ENCODE data around the gene NOP16. TPM values are rescaled to one million over a fixed set of nuclear protein-coding genes. Genes with fewer than 3 reads are reported as not detected.

NOP16 gene
- total RNA-seq, 1 experiment from 2014 or later = 103 TPM

GRCh38 chr5:176394881-176395675 is 6.7 kb upstream of the NOP16 start:
- no peak overlapping the region for H3K27ac ChIP-seq (ENCODE audit: low read length)
- peaks cover 27% of the 10 kb centered on the region for H3K36me3 ChIP-seq (ENCODE audit: low read depth, low read length)
- ChIA-PET POLR2A (ENCODE audit: unreplicated experiment) (no interaction called here), CTCF (no interaction called here)
- DNase-seq = no peak
- H4K20me1 ChIP-seq (ENCODE audit: low read length) = no peaks in the 10 kb centered on the region
- no peaks in the 10 kb centered on the region for H3K27me3 ChIP-seq (ENCODE audit: low read length)
- H3K9me3 ChIP-seq (ENCODE audit: low read length) = no peaks in the 10 kb centered on the region
- BruUV-seq (replicated peaks) = no TSS peak
- no peak for ATAC-seq
- intact Hi-C loops (cut with micrococcal nuclease) = no loop called here
- no peak for TF ChIP-seq EZH2phosphoT487 (IDR thresholded peaks at IDR 0.05; ENCODE audit: borderline replicate concordance, low read length)
- no peak for TF ChIP-seq EZH2 (IDR thresholded peaks at IDR 0.05; ENCODE audit: low read length, unreplicated experiment)
- TF ChIP-seq, protein P1, sequence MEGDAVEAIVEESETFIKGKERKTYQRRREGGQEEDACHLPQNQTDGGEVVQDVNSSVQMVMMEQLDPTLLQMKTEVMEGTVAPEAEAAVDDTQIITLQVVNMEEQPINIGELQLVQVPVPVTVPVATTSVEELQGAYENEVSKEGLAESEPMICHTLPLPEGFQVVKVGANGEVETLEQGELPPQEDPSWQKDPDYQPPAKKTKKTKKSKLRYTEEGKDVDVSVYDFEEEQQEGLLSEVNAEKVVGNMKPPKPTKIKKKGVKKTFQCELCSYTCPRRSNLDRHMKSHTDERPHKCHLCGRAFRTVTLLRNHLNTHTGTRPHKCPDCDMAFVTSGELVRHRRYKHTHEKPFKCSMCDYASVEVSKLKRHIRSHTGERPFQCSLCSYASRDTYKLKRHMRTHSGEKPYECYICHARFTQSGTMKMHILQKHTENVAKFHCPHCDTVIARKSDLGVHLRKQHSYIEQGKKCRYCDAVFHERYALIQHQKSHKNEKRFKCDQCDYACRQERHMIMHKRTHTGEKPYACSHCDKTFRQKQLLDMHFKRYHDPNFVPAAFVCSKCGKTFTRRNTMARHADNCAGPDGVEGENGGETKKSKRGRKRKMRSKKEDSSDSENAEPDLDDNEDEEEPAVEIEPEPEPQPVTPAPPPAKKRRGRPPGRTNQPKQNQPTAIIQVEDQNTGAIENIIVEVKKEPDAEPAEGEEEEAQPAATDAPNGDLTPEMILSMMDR (conservative IDR thresholded peaks at IDR 0.05; ENCODE audit: low read depth, low read length) = no peak
- no peaks in the 10 kb centered on the region for H3K9me2 ChIP-seq (replicated peaks; ENCODE audit: low read length)
- no peak overlapping the region for H3K9ac ChIP-seq (ENCODE audit: low read length)
- H3K4me2 ChIP-seq (ENCODE audit: low read length) = no peak overlapping the region
- H2AFZ ChIP-seq (ENCODE audit: low read length) = no peak overlapping the region
- peaks cover 12% of the 10 kb centered on the region for H3K79me2 ChIP-seq (ENCODE audit: low read length)
- no peak overlapping the region for H3K4me3 ChIP-seq (ENCODE audit: low read length)
- no peaks in the 10 kb centered on the region for H3F3A ChIP-seq (ENCODE audit: low read length, unreplicated experiment)
- peaks cover 1% of the 10 kb centered on the region for H3K4me1 ChIP-seq (ENCODE audit: insufficient read depth, low read length)

DNA sequence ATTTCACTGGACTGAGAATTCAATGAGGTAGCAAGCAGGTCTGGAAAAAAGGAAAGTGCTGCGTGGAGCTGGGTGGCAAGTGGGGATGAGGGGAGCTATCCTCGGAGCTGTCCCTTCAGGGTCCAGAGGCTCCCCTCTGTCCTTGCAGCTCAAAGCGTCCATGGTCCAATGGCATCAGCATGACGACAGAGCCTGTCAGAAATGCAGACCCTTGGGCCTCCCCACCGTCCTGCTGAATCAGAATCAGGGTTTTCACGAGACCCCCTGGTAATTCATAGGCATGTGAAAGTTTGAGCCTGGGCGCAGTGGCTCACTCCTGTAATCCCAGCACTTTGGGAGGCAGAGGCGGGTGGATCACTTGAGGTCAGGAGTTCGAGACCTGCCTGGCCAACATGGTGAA is 5.7 kb upstream of the NOP16 start:
- no peak overlapping the region for H3K4me3 ChIP-seq (ENCODE audit: low read length)
- DNase-seq = no peak
- no peak overlapping the region for H2AFZ ChIP-seq (ENCODE audit: low read length)
- H3F3A ChIP-seq (ENCODE audit: low read length, unreplicated experiment) = no peaks in the 10 kb centered on the region
- no peaks in the 10 kb centered on the region for H4K20me1 ChIP-seq (ENCODE audit: low read length)
- no peaks in the 10 kb centered on the region for H3K4me1 ChIP-seq (ENCODE audit: insufficient read depth, low read length)
- H3K4me2 ChIP-seq (ENCODE audit: low read length) = no peak overlapping the region
- no peaks in the 10 kb centered on the region for H3K27me3 ChIP-seq (ENCODE audit: low read length)
- POLR2A ChIA-PET (ENCODE audit: unreplicated experiment) = no interaction called here
- CTCF ChIA-PET = no interaction called here
- no peak for TF ChIP-seq EZH2phosphoT487 (IDR thresholded peaks at IDR 0.05; ENCODE audit: borderline replicate concordance, low read length)
- intact Hi-C loops (cut with micrococcal nuclease) = no loop called here
- no peak overlapping the region for H3K9ac ChIP-seq (ENCODE audit: low read length)
- BruUV-seq (replicated peaks) = no TSS peak
- no peaks in the 10 kb centered on the region for H3K9me2 ChIP-seq (replicated peaks; ENCODE audit: low read length)
- peaks cover 27% of the 10 kb centered on the region for H3K36me3 ChIP-seq (ENCODE audit: low read depth, low read length)
- no peaks in the 10 kb centered on the region for H3K9me3 ChIP-seq (ENCODE audit: low read length)
- no peak overlapping the region for H3K27ac ChIP-seq (ENCODE audit: low read length)
- H3K79me2 ChIP-seq (ENCODE audit: low read length) = peaks cover 21% of the 10 kb centered on the region
- no peak for ATAC-seq

- H3K4me3 ChIP-seq (ENCODE audit: low read length) = no peak overlapping the region
- H3K79me2 ChIP-seq (ENCODE audit: low read length) = peaks cover 31% of the 10 kb centered on the region
- H3K4me2 ChIP-seq (ENCODE audit: low read length) = no peak overlapping the region
- H3K9ac ChIP-seq (ENCODE audit: low read length) = no peak overlapping the region
- ChIA-PET POLR2A (ENCODE audit: unreplicated experiment) (no interaction called here), CTCF (no interaction called here)
- DNase-seq = no peak
- H3K36me3 ChIP-seq (ENCODE audit: low read depth, low read length) = peaks cover 29% of the 10 kb centered on the region
- no peak overlapping the region for H2AFZ ChIP-seq (ENCODE audit: low read length)
- H3K27ac ChIP-seq (ENCODE audit: low read length) = no peak overlapping the region
- no peaks in the 10 kb centered on the region for H3K4me1 ChIP-seq (ENCODE audit: insufficient read depth, low read length)
- no peaks in the 10 kb centered on the region for H3K27me3 ChIP-seq (ENCODE audit: low read length)
- TF ChIP-seq EZH2phosphoT487 (IDR thresholded peaks at IDR 0.05; ENCODE audit: borderline replicate concordance, low read length) = no peak
- TF ChIP-seq, protein P1 (conservative IDR thresholded peaks at IDR 0.05; ENCODE audit: low read depth, low read length) = no peak
- peaks cover 3% of the 10 kb centered on the region; the same call in 1 of the 2 replicates for H4K20me1 ChIP-seq (ENCODE audit: low read length)
- H3K9me3 ChIP-seq (ENCODE audit: low read length) = no peaks in the 10 kb centered on the region
- ATAC-seq = no peak
- intact Hi-C loops (cut with micrococcal nuclease) = no loop called here
- no peaks in the 10 kb centered on the region for H3K9me2 ChIP-seq (replicated peaks; ENCODE audit: low read length)
- H3F3A ChIP-seq (ENCODE audit: low read length, unreplicated experiment) = no peaks in the 10 kb centered on the region
- no TSS peak for BruUV-seq (replicated peaks)
These were observed 4.1 kb upstream of the NOP16 start for GRCh38 chr5:176392526-176392925.

Measured in PC-3 (cell line).